ENCODE data around the gene LUZP2.

LUZP2 gene

DNA sequence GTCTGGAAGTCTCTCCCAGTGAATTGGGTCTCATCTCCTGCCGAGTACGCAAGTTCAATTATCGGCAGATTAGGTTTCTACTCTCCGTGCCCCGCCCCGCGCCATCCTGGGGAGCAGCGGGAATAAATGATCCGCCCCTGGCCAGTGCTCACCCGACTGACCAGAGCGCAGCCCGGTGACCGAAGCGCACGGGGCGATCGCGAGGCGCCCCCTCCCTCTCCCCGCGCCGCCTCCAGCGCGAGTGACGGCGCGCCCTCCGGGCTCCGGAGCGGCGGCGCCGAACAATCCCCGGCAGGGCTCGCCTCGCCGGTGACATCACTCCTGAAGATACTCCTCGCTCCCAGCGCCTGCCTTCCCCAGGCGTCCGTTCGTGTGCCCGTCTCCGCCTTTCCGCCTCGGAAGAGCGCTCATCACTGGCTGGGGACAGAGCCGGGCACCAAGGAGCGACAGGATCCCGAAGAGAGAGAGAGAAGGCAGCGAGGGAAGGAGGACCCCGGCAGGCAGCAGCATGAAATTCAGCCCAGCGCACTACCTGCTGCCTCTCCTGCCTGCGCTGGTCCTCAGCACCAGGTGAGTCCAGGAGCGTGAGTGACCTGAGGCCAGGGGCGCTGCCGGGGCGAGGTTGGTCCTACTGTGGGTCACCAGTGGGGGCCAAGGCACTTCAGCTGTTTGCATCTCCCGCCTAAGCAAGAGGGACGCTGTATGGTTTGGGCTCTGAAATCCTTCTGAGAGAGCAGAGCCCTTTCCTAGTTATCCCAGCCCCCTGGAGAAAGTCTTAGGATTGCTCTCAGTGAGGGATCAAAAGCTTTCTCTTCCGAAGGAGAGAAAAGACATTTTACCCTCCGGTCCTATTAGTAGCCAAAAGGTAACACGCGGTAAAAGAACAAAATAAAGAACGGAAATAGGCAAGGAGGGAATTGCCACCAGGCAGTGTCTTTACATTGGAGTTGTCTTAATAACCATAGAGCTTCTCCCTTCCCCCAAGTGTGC lies at the start of gene LUZP2:
Gene LUZP2 (plus strand): TSS at position 318 of the 990 bp plus-strand sequence.
- no peak for DNase-seq

DNA sequence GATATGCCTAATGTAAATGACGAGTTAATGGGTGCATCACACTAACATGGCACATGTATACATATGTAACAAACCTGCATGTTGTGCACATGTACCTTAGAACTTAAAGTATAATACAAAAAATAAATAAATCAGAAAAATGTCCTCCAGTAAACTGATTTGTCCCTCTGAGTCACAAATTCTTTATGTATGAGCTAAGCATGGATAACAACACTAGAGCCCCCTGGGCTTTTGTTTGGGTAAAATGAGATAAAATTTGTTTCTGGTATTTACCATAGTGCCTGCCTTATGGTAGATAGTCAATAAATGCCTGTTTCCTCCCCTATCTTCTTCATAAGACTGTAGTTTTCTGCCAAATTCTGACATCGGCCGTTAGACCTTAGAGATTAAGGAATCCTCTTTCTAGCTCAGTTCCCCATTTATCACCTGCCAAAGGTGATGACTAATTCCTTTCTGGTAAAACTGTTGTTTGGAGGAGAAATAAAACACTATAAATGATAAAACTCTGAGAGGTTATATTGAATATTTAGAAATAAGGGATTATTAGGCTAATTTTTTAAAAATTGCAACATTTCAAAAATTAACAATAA lies 43.6 kb upstream of the LUZP2 start:
- no peak for DNase-seq

DNA sequence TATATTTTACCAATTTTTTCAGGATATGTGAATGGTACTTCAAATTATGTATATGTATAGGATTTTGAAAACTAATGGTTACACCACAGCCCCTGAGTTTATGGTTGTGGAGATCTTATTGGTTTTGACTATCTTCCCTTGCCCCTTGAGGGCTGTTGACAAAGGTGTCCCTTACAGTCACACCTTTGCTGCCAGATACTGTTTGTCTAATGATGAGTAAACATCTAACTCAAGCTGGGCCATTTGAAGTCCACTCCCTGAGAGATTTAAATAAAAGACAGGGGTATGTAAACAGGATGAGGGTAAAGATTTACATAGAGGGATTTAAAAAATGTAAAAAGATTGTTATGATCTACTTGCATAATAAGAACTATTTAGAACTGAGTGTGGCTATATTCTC lies 38.9 kb upstream of the LUZP2 start:
- DNase-seq: no peak

DNA sequence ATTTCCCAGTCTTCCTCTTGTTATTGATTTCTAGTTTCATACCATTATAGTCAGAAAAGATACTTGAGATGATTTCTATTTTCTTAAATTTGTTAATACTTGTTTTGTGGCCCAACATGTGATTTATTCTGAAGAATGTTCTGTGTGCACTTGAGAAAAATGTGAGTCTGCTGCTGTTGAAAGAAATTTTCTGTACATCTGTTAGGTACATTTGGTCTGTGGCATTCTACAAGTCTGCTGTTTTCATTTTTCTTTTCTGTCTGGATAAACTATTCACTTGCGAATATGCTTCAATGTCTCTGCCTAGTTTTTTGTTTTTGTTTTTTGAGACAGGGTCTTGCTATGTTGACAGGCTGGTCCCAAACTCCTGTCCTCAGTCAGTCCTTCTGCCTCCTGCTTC lies 26.4 kb upstream of the LUZP2 start:
- no peak for DNase-seq

DNA sequence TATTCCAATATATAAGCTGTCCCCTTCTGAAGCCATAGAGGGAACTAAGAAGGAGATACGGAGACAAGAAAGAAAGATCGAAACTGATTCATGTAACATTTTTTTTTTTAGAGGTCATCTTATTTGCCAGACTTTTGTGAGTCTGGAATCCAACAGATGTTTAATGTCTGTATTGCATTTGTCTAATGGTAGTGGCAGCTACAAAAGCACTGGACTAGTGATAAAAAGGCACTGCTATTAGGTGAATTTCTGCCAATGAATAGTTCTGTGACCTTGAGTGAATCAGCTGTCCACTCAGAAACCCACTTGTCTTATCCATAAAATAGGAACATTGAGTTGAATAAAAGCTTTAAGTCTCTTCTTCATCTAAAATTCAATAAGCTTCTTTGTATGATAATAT lies 25.8 kb upstream of the LUZP2 start:
- no peak for DNase-seq

DNA sequence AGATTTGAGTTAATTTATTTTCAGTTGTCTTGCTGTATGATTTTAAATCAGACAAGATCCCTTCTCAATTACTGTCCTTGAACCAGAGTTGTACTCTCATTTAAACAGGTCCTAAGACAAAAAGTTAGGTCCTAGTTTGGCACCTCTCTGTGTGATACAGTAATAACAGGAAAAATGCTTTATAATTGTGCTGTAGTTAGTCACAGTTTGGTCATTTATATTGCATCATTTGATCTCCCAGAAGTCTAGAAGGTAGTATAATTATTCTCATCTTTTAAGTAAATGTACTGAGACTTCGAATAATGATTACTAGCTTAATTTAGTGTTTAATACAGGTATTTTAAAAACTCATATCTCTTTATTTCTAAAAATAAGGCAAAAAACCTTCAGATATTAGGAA lies 18.1 kb upstream of the LUZP2 start:
- no peak for DNase-seq

DNA sequence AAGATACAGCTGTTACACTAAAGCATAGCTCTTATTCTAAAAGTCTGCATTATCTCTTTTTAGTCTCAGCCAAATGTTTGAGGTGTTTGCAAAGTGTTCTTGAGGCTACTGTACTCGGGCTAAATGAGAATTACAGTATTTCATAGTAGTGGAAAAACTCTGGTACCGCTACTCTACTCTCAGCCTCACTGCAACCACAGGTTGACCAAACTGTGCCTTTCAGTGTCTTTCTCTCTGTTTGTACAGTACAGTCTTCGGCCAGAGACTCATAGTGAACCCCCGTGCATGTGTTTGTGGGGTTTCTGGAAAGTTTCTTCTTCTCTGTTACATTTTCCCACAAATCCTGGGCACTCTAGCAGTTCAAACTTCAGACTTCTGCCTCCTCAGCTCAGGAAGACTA lies 7.4 kb upstream of the LUZP2 start:
- no peak for DNase-seq

DNA sequence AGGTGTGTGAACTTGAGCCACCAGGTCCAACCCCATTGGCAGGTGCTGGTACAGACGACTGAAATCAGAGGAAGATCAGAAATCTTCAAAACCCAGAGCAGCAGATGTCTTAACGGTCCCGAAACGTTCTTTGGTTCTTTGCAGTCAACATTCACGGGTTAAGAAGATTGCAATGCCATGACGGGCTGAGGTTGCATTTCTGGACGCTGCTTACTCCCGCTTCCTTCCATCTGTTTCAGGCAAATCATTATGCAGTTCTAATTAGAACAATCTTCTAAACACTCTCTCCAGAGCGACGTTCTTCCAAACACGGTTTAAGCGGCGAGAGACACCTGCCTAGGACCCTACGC lies 492 bp upstream of the LUZP2 start:
- no peak for DNase-seq

DNA sequence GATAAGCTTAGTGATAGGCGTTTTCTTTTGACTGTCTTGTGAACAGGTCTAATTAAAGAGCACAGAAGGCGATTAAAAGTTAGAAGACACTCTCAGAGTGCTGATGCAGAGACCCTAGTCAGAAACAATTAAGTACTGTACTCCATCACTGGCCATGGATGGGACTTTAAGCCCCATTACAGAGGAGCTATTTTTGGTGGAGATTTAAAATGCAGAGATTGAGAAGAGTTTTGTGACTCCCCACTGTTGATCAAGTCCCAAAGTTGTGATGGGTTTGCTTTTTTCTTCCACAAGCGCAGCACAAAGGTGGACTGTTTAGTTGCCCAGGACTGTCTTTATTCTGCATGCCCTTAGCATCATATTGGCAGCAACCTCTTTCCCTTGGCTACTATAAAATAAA lies 978 bp downstream of the LUZP2 start:
- DNase-seq: no peak

DNA sequence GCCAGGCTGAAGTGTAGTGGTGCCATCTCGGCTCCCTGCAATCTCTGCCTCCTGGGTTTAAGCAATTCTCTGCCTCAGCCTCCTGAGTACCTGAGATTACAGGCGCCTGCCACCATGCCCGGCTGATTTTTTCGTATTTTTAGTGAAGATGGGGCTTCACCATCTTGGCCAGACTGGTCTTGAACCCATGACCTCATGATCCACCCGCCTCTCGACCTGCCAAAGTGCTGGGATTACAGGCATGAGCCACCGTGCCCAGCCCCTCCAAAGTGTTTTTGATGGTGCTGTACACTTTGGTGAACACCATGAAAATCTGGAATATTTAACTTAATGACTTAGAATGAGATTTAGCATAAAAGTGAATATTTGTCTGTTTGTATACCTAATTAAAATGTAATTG lies 5.6 kb downstream of the LUZP2 start:
- DNase-seq: no peak

DNA sequence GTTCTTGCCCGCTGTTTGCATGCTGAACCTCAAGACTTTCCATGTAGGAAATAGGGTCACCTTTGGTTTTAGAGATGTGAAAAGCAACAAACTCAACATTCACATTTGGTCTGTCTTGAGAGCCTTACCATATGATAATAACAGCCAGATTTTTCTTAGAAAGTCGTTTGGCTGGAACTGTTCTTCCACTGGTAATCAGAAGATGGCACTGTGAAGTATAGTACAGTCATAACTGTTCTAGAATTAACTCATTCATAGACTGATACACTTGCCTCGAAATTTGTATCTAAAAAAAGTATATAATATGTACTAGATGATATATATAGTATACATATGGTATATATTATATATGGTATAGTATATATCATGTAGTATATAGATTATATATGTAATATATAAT lies 12.3 kb downstream of the LUZP2 start:
- DNase-seq: no peak

DNA sequence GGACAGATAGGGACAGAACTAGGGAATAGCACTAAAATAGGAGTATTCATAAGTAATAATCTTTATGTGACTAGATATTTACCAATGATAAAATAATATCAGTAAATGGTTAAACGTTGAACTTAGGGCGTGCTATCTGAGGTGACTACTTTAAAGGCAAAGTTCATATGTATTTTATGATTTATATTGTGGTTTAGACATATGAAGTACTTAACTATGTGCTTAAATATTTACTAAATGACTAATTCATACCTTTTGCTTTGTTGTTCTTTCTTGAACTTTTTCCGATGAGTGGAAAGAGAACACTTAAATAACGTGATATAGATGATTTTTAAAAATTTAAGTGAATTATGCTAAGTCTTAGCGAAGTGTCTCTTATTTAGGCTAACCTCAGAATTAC lies 14.7 kb downstream of the LUZP2 start:
- no peak for DNase-seq

DNA sequence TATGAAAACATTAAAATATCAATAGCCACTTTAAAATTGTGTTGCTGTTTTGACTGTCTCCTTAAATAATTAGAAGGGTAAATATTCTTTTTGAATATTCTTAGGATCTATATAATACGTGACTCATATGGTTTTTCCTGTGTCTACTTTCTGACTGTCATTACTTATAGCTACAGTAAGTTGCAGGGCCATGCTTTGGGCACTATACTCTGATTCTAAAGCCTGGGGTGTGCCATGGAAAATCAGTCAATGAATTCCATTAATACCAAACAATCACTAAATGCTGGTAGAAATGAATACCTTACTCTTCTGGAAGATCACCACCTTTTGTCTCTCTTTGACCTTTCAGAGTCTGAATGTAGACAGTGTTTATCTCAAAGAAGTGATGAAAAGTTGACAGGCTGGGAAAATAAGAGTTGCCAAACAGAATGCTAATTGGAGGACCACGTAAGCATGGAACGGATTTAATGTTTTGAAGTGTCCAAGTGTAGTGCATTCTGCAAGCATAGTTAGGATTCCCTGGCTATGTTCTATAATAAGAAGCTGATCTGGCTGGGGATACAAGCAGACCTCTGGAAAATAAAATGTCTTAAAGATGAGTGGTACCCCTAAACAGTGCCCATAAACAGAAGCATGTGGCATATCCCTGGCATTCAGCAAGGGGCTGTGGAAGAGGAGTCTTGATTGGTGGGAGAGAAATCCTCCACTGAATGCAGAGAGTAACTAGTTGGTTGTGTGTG lies 16.8 kb downstream of the LUZP2 start:
- DNase-seq: no peak

DNA sequence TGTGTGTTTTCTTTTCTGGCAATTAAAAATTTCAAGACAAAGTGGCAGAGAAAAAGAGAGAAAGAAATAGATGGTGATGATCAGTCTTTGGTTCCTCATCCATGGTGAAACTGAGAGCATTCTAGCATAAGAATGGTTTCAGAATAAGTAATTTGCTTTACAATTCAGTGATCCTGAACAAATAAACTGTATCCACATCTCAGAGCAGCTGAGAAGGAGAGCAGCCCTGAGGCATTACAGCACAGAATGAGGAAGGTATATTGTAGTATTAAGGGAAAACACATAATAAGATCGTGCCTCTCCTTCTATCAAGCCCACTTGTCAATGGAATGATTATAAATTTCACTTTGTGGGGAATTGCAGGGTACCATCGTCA lies 17.4 kb downstream of the LUZP2 start:
- no peak for DNase-seq

DNA sequence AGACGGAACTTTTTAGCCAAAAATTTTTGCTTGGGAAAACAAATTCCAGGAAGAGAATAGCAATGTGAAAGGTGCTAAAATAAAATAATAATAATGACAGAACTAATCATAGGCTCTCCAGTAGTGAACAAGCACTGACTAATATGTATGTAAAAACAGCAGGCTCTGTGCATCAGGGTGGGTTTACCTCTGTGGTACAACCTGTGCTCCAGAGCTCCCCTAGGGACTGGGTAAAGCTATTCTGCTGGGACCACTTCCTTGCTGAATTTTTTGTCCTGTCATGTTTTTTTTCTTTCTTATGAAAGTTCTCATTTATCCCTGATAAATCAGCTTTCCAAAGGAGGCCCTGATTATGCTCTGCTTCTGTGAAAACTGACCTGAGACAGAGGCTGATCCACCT lies 18.8 kb downstream of the LUZP2 start:
- no peak for DNase-seq

DNA sequence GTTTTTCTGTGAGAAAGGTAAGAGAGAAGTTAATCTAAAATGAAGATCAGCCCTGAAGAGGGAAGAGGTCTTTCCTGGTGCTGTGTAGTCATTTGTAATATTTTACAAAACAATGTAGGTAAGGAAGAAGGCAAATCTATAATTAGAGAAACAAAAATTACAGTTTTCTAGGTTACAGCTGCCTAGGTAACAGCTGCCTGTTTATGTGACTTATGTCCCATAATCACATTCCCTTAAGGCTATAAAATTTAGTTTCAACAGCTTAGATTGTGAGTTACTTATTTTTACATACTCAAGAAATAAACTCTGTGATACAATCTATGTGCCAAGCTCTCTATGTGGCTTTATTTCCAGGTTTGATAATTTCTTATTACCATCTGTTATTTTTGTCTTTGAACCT lies 19.8 kb downstream of the LUZP2 start:
- no peak for DNase-seq

DNA sequence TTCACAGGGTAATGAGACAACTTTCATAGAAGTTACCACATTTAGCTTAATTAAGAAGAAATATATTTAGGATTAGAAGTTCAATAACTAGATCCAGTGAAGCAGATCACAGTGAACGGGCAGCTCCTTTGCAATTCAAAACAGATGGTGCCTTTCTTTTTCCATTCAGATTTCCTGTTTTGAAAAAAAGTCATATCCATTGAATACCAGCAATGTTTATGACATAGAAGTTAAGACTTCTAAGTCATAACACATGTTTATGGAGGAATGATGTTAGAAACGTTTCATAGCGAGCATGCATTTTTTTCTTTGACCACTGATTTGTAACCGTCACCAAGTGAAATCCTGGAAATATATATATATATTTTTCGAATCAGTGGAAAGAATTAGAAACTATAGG lies 24.7 kb downstream of the LUZP2 start:
- no peak for DNase-seq

DNA sequence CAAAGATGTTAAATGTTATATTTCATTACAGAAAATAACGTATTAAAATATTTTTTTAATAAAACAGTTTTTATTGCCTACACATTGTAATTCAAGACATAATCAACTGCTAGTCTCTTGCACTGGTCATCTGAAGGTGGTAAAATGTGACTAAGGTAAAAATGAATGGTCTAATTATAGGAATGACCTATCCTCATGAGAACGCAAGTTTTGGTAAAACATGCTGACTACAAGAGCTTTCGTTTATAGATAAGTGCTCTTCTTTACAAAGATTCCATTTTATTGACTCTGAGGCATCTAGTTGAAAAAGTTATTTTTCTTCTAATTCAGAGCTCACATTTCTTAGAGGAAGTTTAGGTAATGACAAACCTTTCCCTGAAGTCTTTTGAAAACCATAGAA lies 27.3 kb downstream of the LUZP2 start:
- no peak for DNase-seq

DNA sequence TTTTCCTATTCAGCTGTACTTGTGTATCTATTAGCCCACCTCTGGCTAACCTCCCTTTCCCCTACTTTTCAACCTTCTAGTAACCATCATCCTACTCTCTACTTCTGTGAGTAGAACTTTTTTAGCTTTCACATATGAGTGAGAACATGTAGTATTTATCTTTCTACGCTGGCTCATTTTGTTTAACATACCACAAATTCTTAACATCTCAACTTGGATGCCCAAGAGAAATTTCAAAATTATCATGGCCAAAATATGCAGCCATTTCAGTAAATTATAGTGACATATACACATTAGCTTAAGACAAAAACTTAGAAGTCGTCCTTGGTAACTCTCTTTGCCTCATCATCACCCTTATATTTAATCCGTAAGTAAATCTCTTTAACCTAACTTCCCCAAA lies 34.7 kb downstream of the LUZP2 start:
- DNase-seq: no peak

DNA sequence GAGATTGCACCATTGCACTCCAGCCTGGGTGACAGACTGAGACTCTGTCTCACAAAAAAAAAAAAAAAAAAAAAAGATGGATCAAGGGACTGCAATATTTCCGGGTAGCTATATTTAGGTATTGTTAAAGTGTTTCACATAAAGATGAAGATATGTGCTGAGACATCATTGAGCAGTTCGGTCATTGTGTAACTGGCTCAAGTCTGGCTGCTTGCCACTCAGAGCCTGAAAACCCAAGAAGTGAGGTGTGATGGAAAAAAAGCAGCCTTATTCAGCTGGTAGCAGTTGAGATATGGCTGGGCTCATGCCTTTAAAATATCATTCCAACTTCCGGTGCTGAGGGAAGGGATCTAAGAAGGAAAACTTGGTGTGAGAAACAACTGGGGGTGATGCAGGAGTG lies 46.9 kb downstream of the LUZP2 start:
- DNase-seq: no peak

DNA sequence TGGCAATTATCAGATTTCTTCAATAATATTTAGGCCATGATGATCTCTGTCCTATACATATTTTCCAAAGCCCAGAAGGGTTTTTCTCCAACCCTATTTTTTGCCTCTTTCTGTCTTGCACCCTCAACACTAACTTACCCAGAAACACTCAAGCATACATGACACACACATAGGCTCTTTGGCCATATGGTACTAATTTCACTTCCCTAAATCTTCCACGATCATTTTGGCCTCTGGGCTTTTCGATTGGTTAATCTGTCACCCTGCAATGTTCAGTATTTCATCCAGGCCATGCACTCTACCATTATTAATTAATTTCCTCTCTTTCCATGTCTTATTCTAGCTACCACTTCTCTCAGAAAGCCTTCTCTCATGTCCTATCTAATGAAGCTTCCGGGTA lies 59.8 kb downstream of the LUZP2 start:
- DNase-seq: no peak

DNA sequence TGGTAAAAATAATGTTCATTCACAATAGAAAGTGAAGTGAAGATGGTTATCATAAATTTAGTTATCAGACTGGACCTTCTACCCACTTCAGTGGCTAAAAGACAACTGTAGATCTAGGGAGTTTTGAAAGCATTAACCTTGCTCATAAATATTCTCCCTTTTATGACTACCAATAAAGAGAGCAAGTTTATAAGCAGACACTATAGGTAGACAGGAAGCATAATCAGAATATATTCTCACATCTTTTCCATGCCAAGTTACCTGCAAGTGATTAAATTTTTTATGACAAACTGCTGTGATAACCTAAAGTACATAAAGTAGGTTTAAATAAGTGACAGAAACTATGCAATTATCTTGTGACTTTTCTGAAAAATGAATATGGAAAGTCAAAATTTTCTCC lies 62.5 kb downstream of the LUZP2 start:
- DNase-seq: no peak

DNA sequence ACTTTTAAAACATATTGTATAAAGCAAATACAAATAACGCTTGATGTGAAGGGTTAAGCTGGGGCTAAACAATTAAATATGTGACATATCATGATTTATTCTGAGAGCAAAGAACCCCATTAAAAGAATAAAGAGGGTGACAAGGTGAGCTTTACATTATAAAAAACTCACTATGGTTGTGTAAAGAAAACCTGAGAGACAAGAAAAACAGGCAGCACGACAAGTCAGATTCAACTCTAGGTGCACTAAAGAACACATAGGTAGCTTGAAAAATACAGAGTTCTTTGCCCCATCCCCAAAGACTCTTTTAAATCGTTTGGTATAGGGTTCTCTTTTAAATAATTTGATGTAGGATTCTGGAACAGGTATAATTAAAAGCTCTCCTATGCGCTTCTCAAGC lies 63.5 kb downstream of the LUZP2 start:
- DNase-seq: no peak

DNA sequence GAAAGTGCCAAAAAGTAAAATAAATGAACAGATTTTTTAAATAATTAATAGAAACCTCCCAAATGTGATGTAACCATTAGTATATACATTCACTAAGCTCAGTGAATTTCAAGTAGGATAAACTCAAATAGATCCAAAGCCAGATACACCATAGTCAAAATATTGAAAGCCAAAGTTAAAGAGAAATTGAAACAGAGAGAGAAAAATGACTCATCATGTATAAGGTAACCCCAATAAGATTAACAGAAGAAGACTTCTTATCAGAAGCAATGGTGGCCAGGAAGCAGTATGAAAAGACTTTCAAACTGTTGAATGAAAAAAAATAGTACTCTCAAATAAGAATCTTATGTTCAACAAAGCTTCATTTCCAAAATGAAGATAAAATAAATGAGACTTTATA lies 70.5 kb downstream of the LUZP2 start:
- no peak for DNase-seq
